Astrocyte of the cerebellum (primary cell): ENCODE results near the gene NCBP3.

Experiments
- DNase-seq: peaks from one replicate; pipeline ENCODE4 v3.0.0-alpha.2; 2011; ENCODE audit warnings: low read depth
- H3K4me3 ChIP-seq: 2 replicates; pipeline ENCODE4 v1.5.1; 2011; ENCODE audit warnings: mild to moderate bottlenecking, low read depth, low read length, moderate library complexity
- in situ Hi-C: cut with HindIII; loops from 2 replicates; pipeline ENCODE4 v1.10.0; 2017; ENCODE audit warnings: low sequenced_read_pairs
- TF ChIP-seq, protein P1 (sequence below): IDR thresholded peaks from 2 replicates; pipeline ENCODE4 v1.5.1; 2012; ENCODE audit warnings: low read length, low read depth, moderate library complexity, mild to moderate bottlenecking; ENCODE audit errors: missing control alignments

NCBP3 gene

DNA sequence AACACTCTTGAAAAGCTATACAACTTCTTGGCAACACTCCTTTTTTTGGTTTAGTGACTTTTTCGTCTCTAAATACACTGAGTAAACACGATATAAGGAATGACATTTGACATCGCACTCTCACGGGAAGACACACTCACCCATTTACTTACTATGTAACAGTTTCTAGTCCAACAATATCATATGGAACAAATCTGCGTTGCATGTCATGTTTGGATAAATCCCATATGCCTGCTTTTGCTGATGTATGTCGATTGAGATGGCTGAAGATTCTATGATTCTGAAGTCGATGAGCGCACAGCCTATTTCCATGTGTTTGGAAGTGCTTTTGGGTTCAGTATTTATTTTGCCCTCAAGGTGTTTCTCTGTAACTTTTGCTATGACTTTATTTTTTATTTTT, 63.3 kb downstream of the NCBP3 start:
- DNase-seq = no peak
- TF ChIP-seq, protein P1, sequence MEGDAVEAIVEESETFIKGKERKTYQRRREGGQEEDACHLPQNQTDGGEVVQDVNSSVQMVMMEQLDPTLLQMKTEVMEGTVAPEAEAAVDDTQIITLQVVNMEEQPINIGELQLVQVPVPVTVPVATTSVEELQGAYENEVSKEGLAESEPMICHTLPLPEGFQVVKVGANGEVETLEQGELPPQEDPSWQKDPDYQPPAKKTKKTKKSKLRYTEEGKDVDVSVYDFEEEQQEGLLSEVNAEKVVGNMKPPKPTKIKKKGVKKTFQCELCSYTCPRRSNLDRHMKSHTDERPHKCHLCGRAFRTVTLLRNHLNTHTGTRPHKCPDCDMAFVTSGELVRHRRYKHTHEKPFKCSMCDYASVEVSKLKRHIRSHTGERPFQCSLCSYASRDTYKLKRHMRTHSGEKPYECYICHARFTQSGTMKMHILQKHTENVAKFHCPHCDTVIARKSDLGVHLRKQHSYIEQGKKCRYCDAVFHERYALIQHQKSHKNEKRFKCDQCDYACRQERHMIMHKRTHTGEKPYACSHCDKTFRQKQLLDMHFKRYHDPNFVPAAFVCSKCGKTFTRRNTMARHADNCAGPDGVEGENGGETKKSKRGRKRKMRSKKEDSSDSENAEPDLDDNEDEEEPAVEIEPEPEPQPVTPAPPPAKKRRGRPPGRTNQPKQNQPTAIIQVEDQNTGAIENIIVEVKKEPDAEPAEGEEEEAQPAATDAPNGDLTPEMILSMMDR = no peak
- H3K4me3 ChIP-seq = no peak overlapping the region
- in situ Hi-C loops = no loop called here

DNA sequence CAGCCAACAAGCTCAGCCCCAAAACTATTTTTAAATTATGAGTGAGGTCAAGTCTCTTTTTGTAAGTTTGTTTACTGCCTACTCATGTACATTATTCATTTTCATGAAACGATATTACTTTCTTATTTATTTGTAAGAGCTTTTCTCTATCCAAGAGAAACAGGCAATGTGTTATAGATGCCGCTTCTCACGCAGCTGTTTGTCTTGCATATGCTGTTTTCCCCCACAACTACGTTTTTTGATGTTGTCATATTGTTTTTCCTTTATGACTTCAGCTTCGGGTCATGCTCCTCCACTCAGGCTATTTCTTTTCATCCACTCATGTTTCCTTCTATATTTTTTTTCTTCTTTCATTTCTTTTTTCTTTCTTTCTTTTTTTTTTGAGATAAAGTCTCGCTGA, 65.1 kb downstream of the NCBP3 start:
- TF ChIP-seq, protein P1 = no peak
- in situ Hi-C loops = no loop called here
- H3K4me3 ChIP-seq = no peak overlapping the region
- DNase-seq = no peak

DNA sequence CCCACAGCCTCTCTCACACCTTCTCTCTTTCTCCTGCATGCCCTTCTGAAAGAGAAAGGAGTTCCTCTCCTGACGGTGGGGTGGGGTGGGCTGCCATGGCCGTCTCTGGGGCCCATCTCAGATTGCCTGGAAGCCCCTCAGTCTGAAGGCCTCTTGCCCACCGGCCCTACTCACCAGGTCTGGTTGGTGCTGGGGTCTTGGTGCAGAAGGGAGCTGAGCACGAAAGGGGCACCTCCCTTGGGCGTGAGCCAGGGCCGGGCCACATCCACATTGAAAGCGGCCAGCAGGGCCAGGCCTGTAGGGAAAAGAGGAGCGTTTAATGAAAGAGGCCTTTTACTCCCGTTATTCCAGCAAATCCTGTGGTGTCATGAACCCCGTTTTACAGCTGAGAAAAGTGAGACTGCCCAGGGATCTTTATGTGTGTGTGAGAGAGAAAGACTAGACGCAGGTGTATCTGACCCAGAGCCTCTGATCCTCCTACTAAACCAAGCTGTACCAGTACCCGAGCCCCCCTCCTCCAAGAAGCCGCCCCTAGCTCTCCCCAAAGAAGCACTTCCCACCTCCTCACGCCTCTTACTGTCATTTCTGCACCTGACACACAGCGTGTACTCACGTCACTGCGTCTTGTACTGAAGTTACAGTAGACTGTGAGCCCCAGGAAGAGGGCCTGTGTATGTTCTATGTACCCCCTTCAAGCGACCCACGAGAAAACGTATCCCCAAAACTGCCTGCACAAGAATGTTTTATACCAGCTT, 68.5 kb downstream of the NCBP3 start:
- in situ Hi-C loops = no loop called here
- DNase-seq = no peak
- TF ChIP-seq, protein P1 = no peak
- H3K4me3 ChIP-seq = no peak overlapping the region

DNA sequence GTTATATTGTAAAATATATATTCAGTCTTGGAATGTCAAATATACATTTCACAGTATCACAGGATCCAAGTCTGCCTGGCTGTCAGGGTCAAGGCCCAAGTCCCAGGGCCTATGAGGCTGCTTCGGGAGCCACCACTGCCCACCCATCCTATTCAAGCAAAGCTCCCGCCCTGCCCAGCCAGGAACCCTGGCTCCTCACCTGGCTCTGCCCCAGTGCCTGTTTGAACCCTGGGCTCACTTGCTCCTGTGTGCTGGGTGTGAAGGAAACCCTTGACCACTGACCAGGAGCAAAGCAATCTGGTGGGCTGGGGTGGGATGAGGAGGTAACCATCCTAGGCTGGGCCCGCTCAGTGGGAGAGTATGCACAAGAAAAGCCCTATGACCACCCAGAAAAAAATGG, 72.1 kb downstream of the NCBP3 start:
- in situ Hi-C loops = no loop called here
- TF ChIP-seq, protein P1 = no peak
- H3K4me3 ChIP-seq = no peak overlapping the region
- no peak for DNase-seq

DNA sequence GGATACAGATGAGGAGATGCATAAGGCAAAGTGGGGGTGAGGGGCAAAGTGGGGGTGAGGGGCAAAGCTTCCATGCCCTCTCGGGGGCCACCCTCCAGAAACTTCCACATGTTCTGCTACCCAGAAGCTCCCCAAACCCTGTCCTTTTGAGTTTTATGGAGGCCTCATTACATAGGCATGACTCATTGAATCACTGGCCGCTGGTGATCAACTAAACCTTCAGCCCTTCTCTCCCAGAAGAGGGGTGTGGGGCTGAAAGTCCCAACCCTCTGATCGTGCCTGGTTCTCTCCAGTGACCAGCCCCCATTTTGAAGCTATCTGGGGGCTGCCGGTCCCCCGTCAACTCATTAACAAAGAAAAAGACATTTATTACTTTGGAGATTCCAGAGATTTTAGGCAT, 72.5 kb downstream of the NCBP3 start:
- DNase-seq = peak; percentile 6
- in situ Hi-C loops = no loop called here
- TF ChIP-seq, protein P1 = no peak
- H3K4me3 ChIP-seq = no peak overlapping the region

DNA sequence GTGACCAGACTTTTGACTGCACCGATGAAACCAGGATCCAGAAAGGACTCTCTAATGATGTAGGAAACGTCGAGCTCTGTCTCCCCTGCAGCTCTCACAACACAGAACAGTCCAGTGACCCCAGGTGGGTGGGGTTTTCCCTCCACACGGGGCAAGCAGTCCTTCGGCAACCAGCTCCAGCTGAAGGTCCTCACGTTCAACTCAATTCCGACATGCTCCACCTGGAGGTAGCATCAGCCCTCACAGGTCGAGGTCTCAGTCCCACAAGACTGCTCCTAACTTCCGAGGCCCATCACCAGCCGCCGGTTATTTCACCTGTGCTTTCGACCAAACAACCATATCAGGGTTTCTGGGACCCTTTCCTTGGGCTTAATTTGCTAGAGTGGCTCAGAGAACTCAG, 73.3 kb downstream of the NCBP3 start:
- TF ChIP-seq, protein P1 = no peak
- in situ Hi-C loops = no loop called here

More for the DNA sequence above, 73.3 kb downstream of the NCBP3 start:
- H3K4me3 ChIP-seq = no peak overlapping the region
- no peak for DNase-seq
